Adrenal gland (tissue), 5 donors: Measurements from ENCODE around the gene VEGFA.

ENCODE experiments used
- POLR2A ChIP-seq, 2 donors: fragments of 450-650 bp; IDR thresholded peaks; one replicate each; pipeline ENCODE4 v1.6.1; 2017; ENCODE audit warnings: antibody characterized with exemption in 2 of 2, mild to moderate bottlenecking in 2 of 2, moderate library complexity in 1 of 2
- TF ChIP-seq, protein P1 (sequence below), 6 experiments: fragments of 450-650 bp in 4 of 6; fragments of 200-600 bp in 2 of 6; sonication (generic) in 1 of 6; IDR thresholded peaks; 1 replicate in 5 of 6; 2 replicates in 1 of 6; pipeline versions ENCODE4 v1.5.1 to v1.8.0; 2016 to 2021; ENCODE audit warnings: antibody characterized with exemption in 6 of 6, mild to moderate bottlenecking in 2 of 6, moderate library complexity in 1 of 6
- donor health status: DM: no; HTN: no; CAD: no.

- TF ChIP-seq, protein P1, sequence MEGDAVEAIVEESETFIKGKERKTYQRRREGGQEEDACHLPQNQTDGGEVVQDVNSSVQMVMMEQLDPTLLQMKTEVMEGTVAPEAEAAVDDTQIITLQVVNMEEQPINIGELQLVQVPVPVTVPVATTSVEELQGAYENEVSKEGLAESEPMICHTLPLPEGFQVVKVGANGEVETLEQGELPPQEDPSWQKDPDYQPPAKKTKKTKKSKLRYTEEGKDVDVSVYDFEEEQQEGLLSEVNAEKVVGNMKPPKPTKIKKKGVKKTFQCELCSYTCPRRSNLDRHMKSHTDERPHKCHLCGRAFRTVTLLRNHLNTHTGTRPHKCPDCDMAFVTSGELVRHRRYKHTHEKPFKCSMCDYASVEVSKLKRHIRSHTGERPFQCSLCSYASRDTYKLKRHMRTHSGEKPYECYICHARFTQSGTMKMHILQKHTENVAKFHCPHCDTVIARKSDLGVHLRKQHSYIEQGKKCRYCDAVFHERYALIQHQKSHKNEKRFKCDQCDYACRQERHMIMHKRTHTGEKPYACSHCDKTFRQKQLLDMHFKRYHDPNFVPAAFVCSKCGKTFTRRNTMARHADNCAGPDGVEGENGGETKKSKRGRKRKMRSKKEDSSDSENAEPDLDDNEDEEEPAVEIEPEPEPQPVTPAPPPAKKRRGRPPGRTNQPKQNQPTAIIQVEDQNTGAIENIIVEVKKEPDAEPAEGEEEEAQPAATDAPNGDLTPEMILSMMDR (IDR thresholded peaks at IDR 0.05): no peak
- no peak for TF ChIP-seq POLR2A (IDR thresholded peaks at IDR 0.05)
Observed at GRCh38 chr6:43776799-43777776, 7.1 kb downstream of the VEGFA start.
